H1 (cell line): ENCODE results near the gene DAPK1. TPM values are rescaled to one million over a fixed set of nuclear protein-coding genes. Genes with fewer than 3 reads are reported as not detected.
A peak's percentile ranks its signal among the peaks of the same experiment; 100 is the strongest.

Experiments used
- CTCF ChIA-PET: fragments of 300-600 bp; sonication (Branson Sonifier 250); formaldehyde crosslinking; loops from one replicate; lab custom pipeline; 2021; ENCODE audit not compliant: partially characterized antibody; lab: Charles Lee
- POLR2A ChIA-PET: fragments of 300-600 bp; sonication (Branson Sonifier 250); formaldehyde crosslinking; loops from one replicate; lab custom pipeline; 2021; ENCODE audit warnings: inconsistent platforms; ENCODE audit not compliant: partially characterized antibody; lab: Charles Lee
- DNase-seq, 2 experiments: peaks; one replicate each; pipeline versions ENCODE4 v3.0.0 to v3.0.0-alpha.2; 2010 to 2022; ENCODE audit warnings: low spot score in 2 of 2, low read depth in 1 of 2, mixed read lengths in 1 of 2
- FAIRE-seq: peaks from 2 replicates; lab custom pipeline; 2011; peaks lifted over from hg19 to GRCh38; lab: Jason Lieb, UNC
- H2AFZ ChIP-seq: 2 replicates; pipeline ENCODE4 v1.8.1; 2012; ENCODE audit warnings: low read length, inconsistent platforms
- H2AK5ac ChIP-seq: 2 replicates; pipeline ENCODE4 v1.6.1; 2013; ENCODE audit warnings: low read depth, low read length
- H2BK120ac ChIP-seq: replicated peaks from 2 replicates; pipeline ENCODE3; 2013; ENCODE audit warnings: low read depth, low read length, inconsistent platforms
- H2BK12ac ChIP-seq: 2 replicates; pipeline ENCODE4 v1.6.1; 2013; ENCODE audit warnings: low read depth, low read length
- H2BK15ac ChIP-seq: 2 replicates; pipeline ENCODE4 v1.6.1; 2013; ENCODE audit warnings: low read length
- H2BK20ac ChIP-seq: 2 replicates; pipeline ENCODE4 v1.6.1; 2013; ENCODE audit warnings: low read length
- H2BK5ac ChIP-seq: 2 replicates; pipeline ENCODE4 v1.6.1; 2013; ENCODE audit warnings: low read depth, low read length
- H3K14ac ChIP-seq: 2 replicates; pipeline ENCODE4 v1.6.1; 2013; ENCODE audit warnings: inconsistent platforms; ENCODE audit not compliant: insufficient read length
- H3K18ac ChIP-seq: 2 replicates; pipeline ENCODE4 v1.6.1; 2013; ENCODE audit warnings: low read length; ENCODE audit errors: extremely low read depth
- H3K23ac ChIP-seq: 2 replicates; pipeline ENCODE4 v1.6.1; 2013; ENCODE audit warnings: inconsistent platforms; ENCODE audit not compliant: insufficient read length
- H3K23me2 ChIP-seq: 2 replicates; pipeline ENCODE4 v1.6.1; 2013; ENCODE audit warnings: low read depth, low read length
- H3K27ac ChIP-seq: 2 replicates; pipeline ENCODE4 v1.6.1; 2011; ENCODE audit warnings: low read depth, low read length, inconsistent platforms
- H3K27me3 ChIP-seq, 4 experiments: replicated peaks in 1 of 4; 1 replicate in 1 of 4; 2 replicates in 3 of 4; pipeline versions ENCODE4 v1.6.1 to v1.8.1; 2011 to 2013; ENCODE audit warnings: low read length in 3 of 4, mild to moderate bottlenecking in 3 of 4, inconsistent platforms in 2 of 4, mixed read lengths in 2 of 4, moderate library complexity in 1 of 4; ENCODE audit not compliant: control insufficient read depth in 3 of 4, insufficient read depth in 3 of 4; ENCODE audit errors: extremely low read depth in 1 of 4
- H3K36me3 ChIP-seq, 4 experiments: 2 replicates each; pipeline versions ENCODE4 v1.6.1 to v1.8.1; 2011 to 2013; ENCODE audit warnings: mild to moderate bottlenecking in 4 of 4, low read length in 3 of 4, moderate library complexity in 2 of 4, control low read depth in 1 of 4, inconsistent platforms in 1 of 4; ENCODE audit not compliant: insufficient read depth in 4 of 4, control insufficient read depth in 2 of 4
- H3K4ac ChIP-seq: replicated peaks from 2 replicates; pipeline ENCODE3; 2013; ENCODE audit warnings: low read length, low read depth, mixed read lengths, inconsistent platforms; ENCODE audit not compliant: insufficient read length
- H3K4me1 ChIP-seq, 4 experiments: replicated peaks in 1 of 4; 1 replicate in 1 of 4; 2 replicates in 3 of 4; pipeline versions ENCODE4 v1.6.1 to v1.8.1; 2011 to 2013; ENCODE audit warnings: low read length in 3 of 4, inconsistent platforms in 2 of 4, mixed read lengths in 1 of 4; ENCODE audit not compliant: insufficient read depth in 4 of 4, control insufficient read depth in 3 of 4
- H3K4me2 ChIP-seq, 2 experiments: 2 replicates each; pipeline versions ENCODE4 v1.6.1 to v1.8.1; 2011 to 2013; ENCODE audit warnings: low read depth in 2 of 2, low read length in 2 of 2, control low read depth in 1 of 2, inconsistent platforms in 1 of 2, mild to moderate bottlenecking in 1 of 2; ENCODE audit not compliant: insufficient read depth in 1 of 2
- H3K4me3 ChIP-seq, 4 experiments: fragments of 200-600, 300-600 bp in 1 of 4; sonication (generic), shearing (Covaris generic), sonication (Bioruptor Twin) in 1 of 4; 2 replicates each; pipeline versions ENCODE4 v1.5.1 to v1.8.1; 2011 to 2016; ENCODE audit warnings: low read length in 4 of 4, low read depth in 3 of 4, control low read depth in 2 of 4, inconsistent platforms in 2 of 4, mild to moderate bottlenecking in 2 of 4, mixed read lengths in 1 of 4, moderate library complexity in 1 of 4; ENCODE audit not compliant: insufficient read depth in 2 of 4; ENCODE audit errors: extremely low read depth in 1 of 4
- H3K56ac ChIP-seq: replicated peaks from 2 replicates; pipeline ENCODE3; 2013; ENCODE audit warnings: low read depth, mild to moderate bottlenecking, mixed read lengths, low read length, inconsistent platforms; ENCODE audit not compliant: insufficient read length
- H3K79me1 ChIP-seq: 2 replicates; pipeline ENCODE4 v1.6.1; 2013; ENCODE audit warnings: low read depth, low read length, control low read depth
- H3K79me2 ChIP-seq, 2 experiments: 2 replicates each; pipeline versions ENCODE4 v1.6.1 to v1.8.1; 2012 to 2013; ENCODE audit warnings: low read length in 2 of 2, mild to moderate bottlenecking in 2 of 2, inconsistent platforms in 1 of 2; ENCODE audit not compliant: insufficient read depth in 2 of 2, control insufficient read depth in 1 of 2
- H3K9ac ChIP-seq, 4 experiments: replicated peaks in 1 of 4; 1 replicate in 1 of 4; 2 replicates in 3 of 4; pipeline versions ENCODE4 v1.6.1 to v1.8.1; 2011 to 2013; ENCODE audit warnings: low read depth in 3 of 4, low read length in 3 of 4, control low read depth in 2 of 4, mild to moderate bottlenecking in 2 of 4, moderate library complexity in 2 of 4, inconsistent platforms in 1 of 4; ENCODE audit errors: extremely low read depth in 1 of 4
- H3K9me3 ChIP-seq, 2 experiments: 2 replicates each; pipeline versions ENCODE4 v1.6.1 to v1.8.1; 2012 to 2013; ENCODE audit warnings: mild to moderate bottlenecking in 2 of 2, moderate library complexity in 2 of 2, control low read depth in 1 of 2, inconsistent platforms in 1 of 2, low read depth in 1 of 2, low read length in 1 of 2, mixed read lengths in 1 of 2; ENCODE audit not compliant: insufficient read depth in 2 of 2
- H4K20me1 ChIP-seq, 2 experiments: replicated peaks in 1 of 2; 2 replicates each; pipeline versions ENCODE3 to v1.8.1; 2011 to 2013; ENCODE audit warnings: inconsistent platforms in 2 of 2, low read length in 2 of 2, mild to moderate bottlenecking in 1 of 2; ENCODE audit not compliant: insufficient read depth in 2 of 2, control insufficient read depth in 1 of 2
- H4K5ac ChIP-seq: 2 replicates; pipeline ENCODE4 v1.6.1; 2013; ENCODE audit warnings: low read length, low read depth, mixed read lengths, inconsistent platforms; ENCODE audit not compliant: insufficient read length
- H4K8ac ChIP-seq: 2 replicates; pipeline ENCODE4 v1.8.0; 2013; ENCODE audit warnings: mild to moderate bottlenecking, moderate library complexity, low read length, inconsistent platforms; ENCODE audit not compliant: insufficient read depth; ENCODE audit errors: extremely low read depth
- H4K91ac ChIP-seq: replicated peaks from 2 replicates; pipeline ENCODE3; 2013; ENCODE audit warnings: low read length, mixed read lengths, inconsistent platforms; ENCODE audit not compliant: insufficient read length
- JUN ChIP-seq: IDR thresholded peaks from 2 replicates; pipeline ENCODE4 v1.6.1; 2011; ENCODE audit warnings: low read depth, mild to moderate bottlenecking, improper control_type of control experiment, low read length
- POLR2A ChIP-seq, 2 experiments: IDR thresholded peaks; 1 replicate in 1 of 2; 2 replicates in 1 of 2; pipeline ENCODE4 v1.6.1; 2011; ENCODE audit warnings: low read depth in 2 of 2, low read length in 2 of 2, mild to moderate bottlenecking in 2 of 2; ENCODE audit errors: control extremely low read depth in 1 of 2
- SRF ChIP-seq: IDR thresholded peaks from 2 replicates; pipeline ENCODE4 v1.6.1; 2011; ENCODE audit warnings: mild to moderate bottlenecking, low read depth, low read length, moderate library complexity
- YY1 ChIP-seq: IDR thresholded peaks from 2 replicates; pipeline ENCODE4 v1.6.1; 2011; ENCODE audit warnings: low read depth, mild to moderate bottlenecking, low read length
- polyA plus RNA-seq, 7 experiments: library from polyadenylated mRNA; depleted of rRNA in 3 of 7; stranded (reverse) in 5 of 7; unstranded in 2 of 7; fragments of >200 nt in 5 of 7; fragments of 200-250 nt in 2 of 7; gene quantifications; 1 replicate in 5 of 7; 2 replicates in 1 of 7; 4 replicates in 1 of 7; pipeline versions ENCODE4 v1.2.1 to v1.2.3, GENCODE V29; 2011 to 2013; ENCODE audit warnings: missing spikeins in 2 of 7, mixed read lengths in 2 of 7
- total RNA-seq: library from RNA; stranded (reverse); fragmentation: NEBNext Ultra II Directional; extraction: Animal tissue kit (Norgen Biotek cat#: 25700); gene quantifications from 2 replicates; pipeline ENCODE4 v1.2.1, GENCODE V29; 2021

The DAPK1 gene
- total and polyA plus RNA-seq, 2 of the 8 experiments (the other 6 are each of a cell fraction or from before 2014, with no cell fraction given): 62.4 to 131 TPM

GRCh38 chr9:87504938-87505337 is 7.3 kb downstream of the DAPK1 start:
- H4K91ac ChIP-seq: no peak overlapping the region
- peaks cover 5 to 39% (median 11%) of the 10 kb centered on the region in 4 experiments for H3K36me3 ChIP-seq
- no peak overlapping the region for H3K18ac ChIP-seq
- H3K4me2 ChIP-seq: no peak overlapping the region
- no peak overlapping the region for H2BK12ac ChIP-seq
- H2BK120ac ChIP-seq: no peak overlapping the region
- H3K79me2 ChIP-seq: peaks cover 7 to 82% of the 10 kb centered on the region in 2 experiments
- no peak overlapping the region for H2BK15ac ChIP-seq
- H3K23ac ChIP-seq: no peak overlapping the region
- H3K23me2 ChIP-seq: no peaks in the 10 kb centered on the region; the same call in 1 of the 2 replicates
- no peak overlapping the region for H3K56ac ChIP-seq
- no peak overlapping the region for H3K27ac ChIP-seq
- no peaks in the 10 kb centered on the region; a peak in 1 of 7 replicates for H3K4me1 ChIP-seq
- peaks cover 10 to 16% of the 10 kb centered on the region in 2 experiments for H4K20me1 ChIP-seq
- H4K5ac ChIP-seq: peak overlapping the region; percentile 15
- no peak overlapping the region for H3K4ac ChIP-seq
- H3K9ac ChIP-seq: no peak overlapping the region
- no peak overlapping the region for H2BK5ac ChIP-seq
- CTCF ChIA-PET: interaction anchor here (1.4 kb wide), 1 partner anchor 17 kb away, joined by 3 read pairs; no protein-coding TSS in a partner anchor
- DNase-seq (no peak), FAIRE-seq (no peak)
- no peak overlapping the region for H4K8ac ChIP-seq
- H2BK20ac ChIP-seq: no peak overlapping the region
- H3K14ac ChIP-seq: no peak overlapping the region
- no peaks in the 10 kb centered on the region for H3K27me3 ChIP-seq
- no peak overlapping the region for H2AK5ac ChIP-seq
- no peak overlapping the region for H3K4me3 ChIP-seq
- no peak overlapping the region for H2AFZ ChIP-seq
- no peak for TF ChIP-seq YY1
- TF ChIP-seq POLR2A (IDR thresholded peaks at IDR 0.05; ENCODE audit: control extremely low read depth in 1 of 2, low read depth in 2 of 2, low read length in 2 of 2): no peak
- no peak for TF ChIP-seq SRF
- TF ChIP-seq JUN: no peak
- H3K79me1 ChIP-seq: peaks cover 16% of the 10 kb centered on the region
- H3K9me3 ChIP-seq: no peaks in the 10 kb centered on the region
- POLR2A ChIA-PET: interaction anchor here (1.0 kb wide), 1 partner anchor 132 kb away, joined by 3 read pairs; no protein-coding TSS in a partner anchor
